ENCODE results near the gene PBLD.

- TF ChIP-seq CTCF (IDR thresholded peaks at IDR 0.05 in 4 of 5, conservative IDR thresholded peaks at IDR 0.05 in 1 of 5), result no peak
- no peak for TF ChIP-seq POLR2A (IDR thresholded peaks at IDR 0.05)
Observed at GRCh38 chr10:68345621-68346020, 12.9 kb upstream of the PBLD start.

All from gastrocnemius medialis (tissue), 4 donors.